COLO668 (cell line): Measurements from ENCODE around the gene FBXO10.
"Not testable (repeated sequence)": the region's sequence is repeated elsewhere in the genome, so short reads cannot be mapped to it uniquely, and the experiment has no call there.

Experiments
- DNase-seq: peaks from one replicate; lab custom pipeline; 2025; ENCODE audit not compliant: unreplicated experiment; lab: John Stamatoyannopoulos, UW

Gene FBXO10

DNA sequence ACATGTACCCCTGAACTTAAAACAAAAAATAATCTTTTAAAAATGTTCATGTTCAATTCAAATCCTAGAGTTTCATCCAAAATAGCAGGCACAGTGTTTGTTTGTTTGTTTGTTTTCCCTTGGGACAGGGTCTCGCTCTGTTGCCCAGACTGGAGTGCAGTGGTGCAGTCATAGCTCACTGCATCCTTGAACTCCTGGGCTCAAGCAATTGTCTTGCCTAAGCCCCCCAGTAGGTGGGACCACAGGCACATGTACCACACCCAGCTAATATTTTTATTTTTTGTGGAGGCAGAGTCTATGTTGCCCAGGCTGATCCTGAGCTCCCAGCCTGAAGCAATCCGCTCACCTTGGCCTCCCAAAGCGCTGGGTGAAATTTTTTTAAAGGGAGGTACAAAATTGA, 95.4 kb downstream of the FBXO10 start:
- no peak for DNase-seq

- not testable (repeated sequence) for DNase-seq
Measured at GRCh38 chr9:37477987-37478619, 98.1 kb downstream of the FBXO10 start.

DNA sequence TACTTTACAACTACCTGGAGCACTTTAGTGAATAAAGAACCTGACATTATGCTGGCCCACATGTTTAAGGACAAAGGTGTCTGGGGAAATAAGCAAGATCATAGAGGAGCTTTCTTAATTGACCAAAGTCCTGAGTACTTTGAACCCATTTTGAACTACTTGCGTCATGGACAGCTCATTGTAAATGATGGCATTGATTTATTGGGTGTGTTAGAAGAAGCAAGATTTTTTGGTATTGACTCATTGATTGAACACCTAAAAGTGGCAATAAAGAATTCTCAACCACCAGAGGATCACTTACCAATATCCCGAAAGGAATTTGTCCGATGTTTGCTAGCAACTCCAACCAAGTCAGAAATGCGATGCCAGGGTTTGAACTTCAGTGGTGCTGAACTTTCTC, 98.7 kb downstream of the FBXO10 start:
- DNase-seq = not testable (repeated sequence)

DNA sequence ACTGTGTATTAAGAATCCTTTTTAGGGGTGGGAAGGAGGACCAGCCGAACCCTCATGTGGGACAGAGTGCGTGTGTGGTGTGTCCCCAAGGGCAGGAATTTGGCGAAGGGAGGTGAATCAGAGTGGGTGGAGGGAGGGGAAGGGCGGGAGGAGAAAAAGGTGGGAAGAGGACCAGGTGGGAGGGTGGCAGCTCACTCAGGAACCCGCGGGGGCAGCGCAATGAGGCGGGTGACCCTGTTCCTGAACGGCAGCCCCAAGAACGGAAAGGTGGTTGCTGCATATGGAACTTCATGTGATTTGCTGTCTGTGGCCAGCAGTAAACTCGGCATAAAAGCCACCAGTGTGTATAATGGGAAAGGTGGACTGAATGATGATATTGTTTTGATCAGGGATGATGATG, 99.2 kb downstream of the FBXO10 start:
- DNase-seq = no peak

DNA sequence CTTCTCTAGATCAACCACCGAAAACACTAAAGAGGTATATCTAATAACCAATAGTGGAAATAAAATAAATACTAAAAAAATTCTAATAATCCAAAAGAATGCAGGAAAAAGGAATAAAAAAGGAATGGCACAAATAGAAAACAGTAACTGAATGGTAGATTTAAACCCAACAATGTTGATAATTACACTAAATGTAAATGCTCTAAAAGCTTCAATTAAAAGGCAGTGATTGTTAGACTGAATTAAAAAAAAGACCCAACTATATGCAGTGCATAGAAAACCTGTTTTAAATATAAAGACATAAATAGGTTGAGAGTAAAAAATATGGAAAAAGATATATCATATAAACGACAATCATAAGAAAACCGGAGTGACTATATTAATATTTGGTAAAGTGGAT, 101.7 kb downstream of the FBXO10 start:
- DNase-seq = no peak

DNA sequence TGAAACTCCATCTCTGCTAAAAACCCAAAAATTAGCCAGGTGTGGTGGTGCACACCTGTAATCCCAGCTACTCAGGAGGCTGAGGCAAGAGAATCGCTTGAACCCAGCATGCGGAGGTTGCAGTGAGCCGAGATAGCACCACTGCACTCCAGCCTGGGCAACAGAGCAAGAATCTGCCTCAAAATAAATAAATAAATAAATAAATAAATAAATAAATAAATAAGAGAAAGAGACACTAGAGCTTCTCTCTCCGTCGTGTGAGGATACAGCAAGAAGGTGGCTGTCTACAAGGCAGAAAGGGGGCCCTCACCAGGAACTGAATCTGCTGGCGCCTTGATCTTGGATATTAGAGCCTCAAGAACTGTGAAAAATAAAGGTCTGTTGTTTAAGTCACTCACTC, 102.2 kb downstream of the FBXO10 start:
- DNase-seq = not testable (repeated sequence)

GRCh38 chr9:37471942-37472684, 104.1 kb downstream of the FBXO10 start:
- no peak for DNase-seq

DNA sequence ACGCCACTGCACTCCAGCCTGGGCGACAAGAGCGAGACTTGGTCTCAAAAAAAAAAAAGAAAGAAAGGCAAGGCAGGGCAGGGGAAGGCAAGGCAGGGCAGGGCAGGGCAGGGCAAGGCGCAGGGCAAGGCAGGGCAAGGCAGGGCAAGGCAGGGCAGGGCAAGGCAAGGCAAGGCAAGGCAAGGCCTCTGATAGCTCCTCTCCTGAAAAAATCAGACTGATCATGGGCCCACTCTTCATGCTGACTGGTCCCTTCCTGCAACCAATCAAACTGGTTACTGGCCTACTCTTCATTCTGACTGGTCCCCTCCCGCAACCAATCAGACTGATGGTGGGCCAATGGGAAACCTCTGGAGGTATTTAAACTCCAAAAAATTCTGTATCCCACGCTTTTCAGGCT, 107.6 kb downstream of the FBXO10 start:
- DNase-seq = no peak

- DNase-seq = not testable (repeated sequence)
Measured at GRCh38 chr9:37467530-37467929, 108.7 kb downstream of the FBXO10 start.

GRCh38 chr9:37466037-37466709, 110.0 kb downstream of the FBXO10 start:
- DNase-seq = peak; percentile 82

GRCh38 chr9:37465249-37466036, 110.7 kb downstream of the FBXO10 start, which contains the start of gene ZBTB5:
Gene ZBTB5 (minus strand): TSS chr9:37465450. CDS start chr9:37442551, 22,899 bp downstream.
- peak; percentile 98 for DNase-seq

DNA sequence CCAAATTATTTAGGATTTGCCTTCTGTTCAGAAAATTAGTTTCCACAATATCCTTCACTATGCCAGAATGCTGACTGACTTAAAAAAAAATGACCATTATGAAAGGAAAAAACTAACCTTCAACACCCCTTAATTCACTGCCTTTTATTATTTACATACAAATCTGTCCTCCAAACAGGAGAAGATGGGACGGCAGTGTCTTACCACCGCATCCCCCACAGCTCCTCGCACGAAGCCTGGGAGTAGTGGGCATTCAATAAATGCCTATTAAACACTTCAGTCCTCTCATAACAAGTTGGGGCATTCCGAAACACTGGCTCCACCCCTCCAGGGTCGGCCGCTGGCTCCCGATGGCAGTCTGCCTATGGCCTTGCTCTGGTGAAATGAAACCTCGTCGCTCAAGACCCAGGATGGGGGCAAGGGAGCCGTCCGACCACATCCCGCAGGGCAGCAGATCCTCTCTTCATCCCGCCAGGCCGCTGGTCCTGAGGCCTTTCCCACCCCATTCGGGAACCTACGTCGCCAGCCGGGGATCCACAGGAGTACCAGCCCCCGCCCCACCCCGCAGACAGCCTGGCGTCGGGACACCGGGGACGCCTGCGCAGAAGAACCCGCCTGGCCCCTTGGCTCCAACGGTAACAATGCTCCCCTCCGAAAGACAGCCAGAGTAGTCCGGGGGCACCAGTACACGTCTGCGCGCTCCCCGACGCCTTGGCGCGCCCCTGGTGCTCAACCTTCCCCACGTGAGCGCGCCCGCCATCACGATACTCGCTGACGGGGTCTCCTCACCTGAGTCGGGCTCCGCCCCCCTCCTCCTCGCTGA, 111.5 kb downstream of the FBXO10 start:
- DNase-seq = peak; percentile 89

- no peak for DNase-seq
Measured at GRCh38 chr9:37464006-37464405, 112.2 kb downstream of the FBXO10 start.
